ENCODE data around the gene OR2T1.
"Not testable (repeated sequence)": the region's sequence is repeated elsewhere in the genome, so short reads cannot be mapped to it uniquely, and the experiment has no call there.

The OR2T1 gene

DNA sequence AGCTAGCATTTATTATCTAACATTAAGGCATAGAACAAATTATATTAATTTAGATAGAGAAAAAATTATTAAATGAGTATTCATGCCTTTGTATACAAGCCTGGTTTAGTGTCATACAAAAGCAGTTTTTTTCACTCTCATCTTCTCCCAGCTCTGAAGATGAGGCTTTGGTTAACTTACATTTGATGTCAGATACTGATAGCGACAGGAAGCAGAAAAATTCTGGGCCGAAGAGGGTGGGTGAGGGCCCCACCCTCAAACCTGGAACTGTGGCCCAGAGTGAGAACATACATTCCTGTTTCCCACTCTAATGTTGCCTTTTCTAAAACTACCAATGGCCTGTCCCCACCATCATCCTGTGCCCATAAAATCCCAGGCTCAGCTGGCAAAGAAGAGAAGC lies 15.0 kb downstream of the OR2T1 start:
- peaks cover 9% of the 10 kb centered on the region for H3K36me3 Mint-ChIP-seq
- H3K27ac Mint-ChIP-seq: no peak overlapping the region
- H3K9me3 Mint-ChIP-seq: peaks cover 4% of the 10 kb centered on the region
- H3K27me3 Mint-ChIP-seq: no peaks in the 10 kb centered on the region
- no peak overlapping the region for H3K4me3 Mint-ChIP-seq
- no peak for ATAC-seq (ENCODE audit: low read depth)
- peaks cover 11% of the 10 kb centered on the region for H3K4me1 Mint-ChIP-seq
- no peak for DNase-seq (ENCODE audit: low spot score in 2 of 2)

DNA sequence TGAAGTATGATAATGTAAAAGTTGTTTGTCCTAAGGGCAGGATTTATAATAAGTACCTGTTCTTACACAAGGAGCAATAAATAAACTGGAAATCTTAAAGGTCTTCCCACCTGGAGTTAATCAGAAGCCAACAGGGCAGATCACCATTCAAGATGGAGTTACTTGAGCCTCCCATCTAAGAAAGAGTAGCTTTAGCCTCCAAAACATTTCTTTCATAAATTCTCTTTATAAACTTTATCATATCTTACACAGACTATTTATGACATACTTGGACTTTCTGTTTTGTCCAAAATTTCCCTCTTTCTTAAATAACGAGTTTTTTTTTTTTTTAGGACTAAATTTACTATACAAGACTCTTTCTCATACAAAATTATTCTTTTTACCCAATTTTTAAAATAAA lies 18.5 kb downstream of the OR2T1 start:
- Mint-ChIP-seq H3K27ac (no peak overlapping the region), H3K36me3 (peaks cover 9% of the 10 kb centered on the region), H3K9me3 (peaks cover 8% of the 10 kb centered on the region), H3K4me1 (peaks cover 4% of the 10 kb centered on the region), H3K27me3 (no peaks in the 10 kb centered on the region), H3K4me3 (no peak overlapping the region)
- DNase-seq (ENCODE audit: low spot score in 2 of 2) (no peak), ATAC-seq (ENCODE audit: low read depth) (no peak)

DNA sequence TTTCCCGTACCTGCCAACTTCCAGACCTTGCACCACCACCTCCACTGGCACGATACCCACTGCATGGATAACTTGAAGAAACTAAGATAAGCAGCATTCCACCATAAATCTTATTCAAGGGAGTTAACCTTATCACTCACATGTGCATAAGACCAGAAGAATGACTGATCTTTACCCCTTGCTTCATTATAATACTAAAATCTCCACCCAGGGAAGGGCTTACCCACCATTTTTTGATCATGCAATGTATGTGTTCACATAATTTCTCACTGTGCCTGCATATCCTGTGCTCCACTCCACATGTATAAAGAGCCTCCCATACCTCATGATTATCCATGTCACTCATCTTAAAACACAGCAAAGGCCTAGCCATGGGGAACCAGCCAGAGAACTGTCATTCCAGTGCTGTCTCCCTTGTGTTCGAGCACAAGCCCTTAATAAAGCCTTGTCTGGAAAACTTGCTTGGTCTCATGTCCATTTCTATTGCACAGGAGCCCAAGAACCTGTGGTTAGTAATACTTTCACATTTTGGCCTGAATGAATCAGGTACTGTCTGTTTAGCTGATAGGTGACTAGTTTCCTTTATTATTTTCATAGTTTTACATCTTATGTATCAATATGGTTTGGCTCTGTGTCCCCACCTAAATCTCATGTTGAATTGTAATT lies 24.8 kb downstream of the OR2T1 start:
- H3K36me3 Mint-ChIP-seq; DNase-seq (ENCODE audit: low spot score in 2 of 2); H3K4me3 Mint-ChIP-seq; H3K27me3 Mint-ChIP-seq; H3K9me3 Mint-ChIP-seq: not testable (repeated sequence)
- ATAC-seq (ENCODE audit: low read depth): peak; percentile 12
- Mint-ChIP-seq H3K27ac (peak overlapping the region; percentile 97), H3K4me1 (peaks cover 21% of the 10 kb centered on the region)

DNA sequence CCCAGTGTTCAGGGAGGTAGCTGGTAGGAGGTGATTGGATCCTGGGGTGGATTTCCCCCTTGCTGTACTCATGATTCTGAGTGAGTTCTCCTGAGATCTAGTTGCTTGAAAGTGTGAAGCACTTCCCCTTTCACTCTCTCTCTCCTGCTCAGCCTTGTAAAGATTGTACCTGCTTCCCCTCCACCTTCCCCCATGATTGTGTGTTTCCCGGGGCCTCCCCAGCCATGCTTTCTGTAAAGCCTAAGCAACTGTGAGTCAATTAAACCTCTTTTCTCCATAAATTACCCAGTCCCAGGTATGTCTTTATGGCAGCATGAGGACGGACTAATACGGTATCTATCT lies 25.3 kb downstream of the OR2T1 start:
- H3K9me3 Mint-ChIP-seq, H3K27me3 Mint-ChIP-seq, H3K36me3 Mint-ChIP-seq: not testable (repeated sequence)
- ATAC-seq (ENCODE audit: low read depth): peak; percentile 95
- DNase-seq (ENCODE audit: low spot score in 2 of 2): peak in 1 of 2 donors; percentile 29
- Mint-ChIP-seq H3K4me1 (peaks cover 23% of the 10 kb centered on the region), H3K4me3 (peak overlapping the region; percentile 24), H3K27ac (peak overlapping the region; percentile 97)

DNA sequence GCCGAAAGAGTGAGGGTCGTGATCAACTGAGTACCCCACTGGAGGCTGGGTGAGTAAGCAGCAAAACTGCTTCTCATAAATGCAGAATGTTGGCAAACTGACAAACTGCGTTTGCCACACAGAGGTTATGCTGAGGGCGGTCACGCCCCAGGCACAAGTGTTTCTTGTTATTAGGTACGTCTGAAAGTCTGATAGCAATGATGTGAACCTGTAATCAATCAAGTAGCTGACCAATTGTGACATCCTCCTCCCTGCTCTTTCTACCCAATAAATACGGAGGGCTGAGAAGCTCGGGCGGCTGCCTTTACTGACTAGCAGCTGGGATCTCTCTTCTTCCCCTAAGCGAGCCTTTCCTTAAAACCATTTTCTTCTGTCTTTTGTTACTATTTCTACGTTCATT lies 28.8 kb downstream of the OR2T1 start:
- ATAC-seq (ENCODE audit: low read depth); DNase-seq (ENCODE audit: low spot score in 2 of 2); H3K36me3 Mint-ChIP-seq; H3K27me3 Mint-ChIP-seq; H3K9me3 Mint-ChIP-seq: not testable (repeated sequence)
- Mint-ChIP-seq H3K4me3 (peak overlapping the region; percentile 28), H3K27ac (peak overlapping the region; percentile 88), H3K4me1 (peaks cover 25% of the 10 kb centered on the region)

DNA sequence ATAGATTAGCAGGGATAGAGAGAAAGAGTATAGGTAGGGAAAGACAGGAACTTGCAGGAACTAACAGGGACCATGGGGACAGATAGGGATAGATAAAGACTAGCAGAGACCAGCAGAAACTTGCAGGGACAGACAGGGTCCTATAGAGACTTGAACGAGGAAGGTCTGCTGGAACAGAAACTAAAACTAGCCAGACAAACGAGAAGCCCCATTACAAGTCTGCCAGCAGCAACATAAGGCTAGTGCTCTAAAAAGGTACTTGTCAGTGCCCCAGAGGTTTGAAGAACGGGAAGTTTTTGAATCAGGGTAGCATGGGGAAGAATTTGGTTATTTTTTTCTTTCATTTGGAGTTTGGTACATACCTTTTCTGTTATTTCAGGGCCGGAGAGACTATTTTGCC lies 29.4 kb downstream of the OR2T1 start:
- Mint-ChIP-seq H3K4me3 (peak overlapping the region; percentile 28), H3K27ac (peak overlapping the region; percentile 88), H3K4me1 (peaks cover 25% of the 10 kb centered on the region)
- H3K27me3 Mint-ChIP-seq, H3K9me3 Mint-ChIP-seq, H3K36me3 Mint-ChIP-seq: not testable (repeated sequence)
- DNase-seq (ENCODE audit: low spot score in 2 of 2): peak in 1 of 2 donors; percentile 20
- ATAC-seq (ENCODE audit: low read depth): peak; percentile 64

DNA sequence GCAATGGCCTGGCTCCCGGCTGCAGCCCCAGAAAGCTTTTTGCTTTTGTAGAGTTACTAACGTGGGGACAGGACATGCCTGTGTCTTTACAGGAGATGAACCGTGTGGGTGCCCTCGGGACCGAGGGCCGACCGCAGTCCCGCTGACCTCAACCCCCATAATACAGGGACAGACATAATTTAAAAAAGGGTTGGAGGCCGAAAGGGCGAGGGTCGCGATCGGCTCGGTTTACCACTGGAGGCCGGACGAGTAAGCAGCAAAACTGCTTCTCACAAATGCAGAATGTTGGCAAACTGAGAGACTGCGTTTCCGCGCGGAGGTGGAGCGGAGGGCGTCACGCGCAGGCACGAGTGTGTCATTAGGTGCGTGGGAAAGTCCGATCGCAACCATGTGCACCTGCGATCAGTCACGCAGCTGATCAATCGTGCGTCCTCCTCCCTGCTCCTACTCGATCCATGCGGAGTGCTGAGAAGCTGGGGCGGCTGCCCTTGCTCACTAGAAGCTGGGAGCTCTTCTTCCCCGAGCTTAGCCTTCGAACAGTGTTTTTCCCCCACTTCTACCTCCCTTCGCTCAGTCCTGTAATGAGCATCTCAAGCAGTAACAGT lies 31.1 kb downstream of the OR2T1 start:
- H3K27ac Mint-ChIP-seq; DNase-seq (ENCODE audit: low spot score in 2 of 2); H3K4me3 Mint-ChIP-seq; H3K36me3 Mint-ChIP-seq; ATAC-seq (ENCODE audit: low read depth); H3K27me3 Mint-ChIP-seq; H3K9me3 Mint-ChIP-seq: not testable (repeated sequence)
- H3K4me1 Mint-ChIP-seq: peaks cover 16% of the 10 kb centered on the region

DNA sequence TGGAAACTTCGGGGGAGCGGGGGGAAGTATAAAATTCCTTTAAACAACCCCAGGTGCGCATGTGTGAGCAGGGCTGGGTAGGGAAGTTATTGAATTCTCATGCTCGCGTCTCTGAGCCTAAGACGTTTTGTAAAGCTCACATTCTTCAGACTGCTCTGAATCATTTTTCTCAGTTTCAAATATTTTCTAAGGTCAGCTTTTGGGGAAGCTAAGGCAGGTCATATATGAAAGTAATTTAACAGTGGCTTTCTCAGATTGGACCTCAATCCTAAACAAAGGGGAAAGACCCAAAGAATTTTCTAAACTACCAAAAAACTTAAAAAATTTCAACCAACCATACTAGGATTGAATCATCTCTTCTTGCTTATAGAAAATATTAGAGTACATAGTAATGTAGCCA lies 32.1 kb downstream of the OR2T1 start:
- H3K9me3 Mint-ChIP-seq; H3K36me3 Mint-ChIP-seq; DNase-seq (ENCODE audit: low spot score in 2 of 2); H3K27ac Mint-ChIP-seq; H3K27me3 Mint-ChIP-seq; H3K4me3 Mint-ChIP-seq; ATAC-seq (ENCODE audit: low read depth): not testable (repeated sequence)
- peaks cover 13% of the 10 kb centered on the region for H3K4me1 Mint-ChIP-seq

DNA sequence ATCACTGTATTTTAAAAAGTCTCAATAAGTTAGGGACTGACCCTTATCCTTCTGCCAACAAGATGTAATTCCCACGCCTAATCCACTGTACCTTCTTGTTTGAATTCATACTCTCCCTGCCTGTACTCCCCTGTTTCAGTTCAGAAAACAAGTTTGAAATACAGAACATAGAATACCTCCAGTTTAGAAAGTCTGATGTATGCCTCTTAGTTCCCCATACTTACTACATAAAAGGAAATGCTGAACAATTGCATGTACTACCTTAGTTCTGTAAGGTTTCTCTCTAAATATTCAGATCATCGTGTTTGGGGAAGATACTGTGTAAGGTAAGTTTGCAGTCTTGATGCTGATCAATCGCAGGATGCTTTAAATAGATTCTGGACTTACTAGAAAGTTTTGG lies 33.5 kb downstream of the OR2T1 start:
- H3K27me3 Mint-ChIP-seq; H3K36me3 Mint-ChIP-seq; H3K9me3 Mint-ChIP-seq; DNase-seq (ENCODE audit: low spot score in 2 of 2); H3K4me3 Mint-ChIP-seq; ATAC-seq (ENCODE audit: low read depth): not testable (repeated sequence)
- Mint-ChIP-seq H3K4me1 (peaks cover 13% of the 10 kb centered on the region), H3K27ac (peak overlapping the region; percentile 39)

DNA sequence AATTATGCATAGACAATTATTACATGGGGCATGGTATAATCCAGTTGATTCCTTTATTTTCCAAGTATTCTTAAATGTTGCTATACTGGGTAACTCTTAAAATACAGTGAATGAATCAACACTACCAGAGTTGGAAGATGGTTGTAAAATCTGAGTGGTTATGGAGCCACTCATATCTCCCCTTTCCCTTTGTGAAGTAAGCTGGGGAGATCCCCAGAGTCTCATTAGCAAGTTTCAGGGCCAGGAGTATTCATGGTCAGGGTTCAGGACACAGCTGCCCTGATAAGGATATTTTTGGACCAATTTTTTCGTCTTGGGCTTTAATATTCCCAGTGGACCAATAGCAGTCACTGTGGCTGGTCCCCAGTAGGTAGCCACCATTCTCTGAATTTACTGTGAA lies 35.8 kb downstream of the OR2T1 start:
- not testable (repeated sequence) for H3K36me3 Mint-ChIP-seq; H3K4me3 Mint-ChIP-seq; ATAC-seq (ENCODE audit: low read depth); H3K27ac Mint-ChIP-seq; H3K27me3 Mint-ChIP-seq; H3K9me3 Mint-ChIP-seq; H3K4me1 Mint-ChIP-seq; DNase-seq (ENCODE audit: low spot score in 2 of 2)

DNA sequence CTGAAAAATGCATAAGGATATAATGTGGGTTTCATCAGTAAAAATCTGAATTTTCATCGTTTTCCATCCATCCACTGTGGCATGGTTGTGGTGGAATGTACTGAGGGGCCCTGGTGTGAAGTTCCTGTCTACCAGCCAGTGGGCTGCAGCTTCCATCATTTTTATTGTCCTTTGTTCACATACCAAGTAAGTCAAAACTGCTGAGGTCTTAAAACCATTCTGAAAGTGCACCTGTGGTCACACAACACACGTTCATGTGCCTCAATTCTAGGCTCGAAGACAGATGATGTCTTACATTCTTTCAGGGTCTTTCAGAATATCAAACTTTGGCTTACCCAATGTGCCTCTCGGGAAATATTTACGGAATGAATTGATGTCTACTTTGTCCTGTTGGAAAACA lies 36.4 kb downstream of the OR2T1 start:
- not testable (repeated sequence) for DNase-seq (ENCODE audit: low spot score in 2 of 2); H3K36me3 Mint-ChIP-seq; H3K27ac Mint-ChIP-seq; H3K4me3 Mint-ChIP-seq; H3K9me3 Mint-ChIP-seq; H3K27me3 Mint-ChIP-seq; H3K4me1 Mint-ChIP-seq; ATAC-seq (ENCODE audit: low read depth)

DNA sequence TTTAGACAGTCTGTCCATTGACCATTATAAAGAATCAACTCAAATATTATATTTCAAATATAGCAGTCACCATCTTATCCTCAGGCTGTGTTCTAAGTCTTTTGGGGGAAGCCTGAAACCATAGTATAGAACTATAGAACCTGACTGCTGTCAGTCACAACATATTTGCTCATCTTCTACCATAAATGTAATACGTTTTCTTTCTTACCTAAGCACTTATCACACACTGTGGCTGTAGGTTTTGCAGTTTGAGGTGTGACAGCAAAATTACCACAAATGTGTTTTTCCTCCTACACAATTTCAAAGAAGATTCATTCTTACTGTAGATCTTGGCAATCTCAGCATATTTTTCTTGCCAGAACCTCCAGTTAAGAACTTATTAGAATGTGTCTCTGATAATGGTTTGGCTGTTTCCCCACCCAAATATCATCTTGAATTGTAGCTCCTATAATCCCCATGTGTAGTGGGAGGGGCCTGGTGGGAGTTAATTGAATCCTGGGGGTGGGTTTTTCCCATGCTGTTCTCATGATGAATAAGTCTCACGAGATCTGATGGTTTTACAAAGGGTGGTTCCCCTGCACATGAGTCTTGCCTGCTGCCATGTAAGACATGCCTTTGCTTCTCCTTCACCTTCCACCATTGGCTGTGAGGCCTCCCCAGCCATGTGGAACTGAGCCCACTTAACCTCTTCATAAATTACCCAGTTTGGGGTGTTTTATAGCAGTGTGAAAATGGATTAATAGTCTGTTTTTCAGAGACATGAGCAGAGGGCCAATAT lies 39.8 kb downstream of the OR2T1 start:
- not testable (repeated sequence) for H3K27me3 Mint-ChIP-seq; H3K9me3 Mint-ChIP-seq; DNase-seq (ENCODE audit: low spot score in 2 of 2); H3K36me3 Mint-ChIP-seq; ATAC-seq (ENCODE audit: low read depth); H3K27ac Mint-ChIP-seq; H3K4me3 Mint-ChIP-seq
- peaks cover 20% of the 10 kb centered on the region for H3K4me1 Mint-ChIP-seq

DNA sequence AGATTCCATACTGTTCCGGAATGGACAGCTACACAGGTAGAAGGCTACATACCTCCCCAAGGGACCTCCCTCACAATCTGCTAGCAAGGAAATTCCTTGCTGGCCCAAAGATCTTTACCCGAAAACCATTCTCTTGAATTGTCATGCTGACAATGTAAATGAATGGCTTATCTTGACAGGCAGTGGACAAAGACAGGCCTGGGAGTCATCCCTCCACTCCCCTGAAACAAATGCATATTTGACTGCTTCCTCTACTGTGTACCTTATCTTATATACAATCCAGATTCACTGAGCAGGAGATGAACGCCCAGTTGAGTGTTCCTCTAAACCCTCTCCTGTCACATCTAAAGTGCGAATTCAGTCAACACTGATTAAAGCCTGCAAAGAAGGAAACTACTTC lies 41.8 kb downstream of the OR2T1 start:
- not testable (repeated sequence) for DNase-seq (ENCODE audit: low spot score in 2 of 2); ATAC-seq (ENCODE audit: low read depth); H3K4me3 Mint-ChIP-seq; H3K27me3 Mint-ChIP-seq; H3K36me3 Mint-ChIP-seq; H3K9me3 Mint-ChIP-seq; H3K27ac Mint-ChIP-seq
- peaks cover 20% of the 10 kb centered on the region for H3K4me1 Mint-ChIP-seq

DNA sequence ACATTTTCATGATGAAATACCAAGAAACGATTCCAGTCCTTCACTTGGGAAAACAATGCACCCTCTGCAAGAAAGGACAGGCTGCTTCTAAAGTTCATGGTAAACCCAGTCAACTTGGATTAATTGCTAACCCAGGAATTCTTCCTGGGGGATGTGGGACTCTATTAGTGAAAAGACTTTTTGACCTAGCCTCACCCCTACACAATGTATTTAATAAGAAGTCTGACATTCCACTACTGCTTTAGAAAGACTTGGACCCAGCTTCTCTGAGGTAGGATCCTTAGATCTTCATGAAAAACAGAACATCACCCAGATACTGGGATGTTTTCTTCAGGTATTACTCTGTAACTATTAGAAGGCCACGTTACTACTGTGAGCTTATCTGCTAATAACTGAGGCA lies 42.6 kb downstream of the OR2T1 start, which contains the start of gene OR2T2:
OR2T2 (plus strand) TSS at position 239 of the 400 bp plus-strand sequence. CDS start 7,161 bp downstream, outside the sequence.
- not testable (repeated sequence) for ATAC-seq (ENCODE audit: low read depth); H3K9me3 Mint-ChIP-seq; DNase-seq (ENCODE audit: low spot score in 2 of 2); H3K27me3 Mint-ChIP-seq; H3K36me3 Mint-ChIP-seq
- H3K27ac Mint-ChIP-seq: peak within 1 kb of the TSS; percentile 77
- H3K4me3 Mint-ChIP-seq: peak within 1 kb of the TSS; percentile 32
- H3K4me1 Mint-ChIP-seq: peaks cover 24% of the 10 kb centered on the region

Measured in memory B cell (primary cell).